Stimulated activated CD4-positive, alpha-beta T cell treated with anti-CD3 and anti-CD28 coated beads, Interleukin-2, amount 100 ng/mL, for 4 hours (primary cell): ENCODE measurements around the gene FUT1.
"Not testable (repeated sequence)": the region's sequence is repeated elsewhere in the genome, so short reads cannot be mapped to it uniquely, and the experiment has no call there.

Source experiments
- DNase-seq: peaks from one replicate; pipeline ENCODE4 v3.0.0-alpha.2; 2020; ENCODE audit warnings: low read depth

Gene FUT1

GRCh38 chr19:48768994-48769713, 16.7 kb upstream of the FUT1 start:
- no peak for DNase-seq

- DNase-seq = not testable (repeated sequence)
These were observed 15.8 kb upstream of the FUT1 start for GRCh38 chr19:48768171-48768753.

GRCh38 chr19:48765816-48766215, 13.4 kb upstream of the FUT1 start:
- not testable (repeated sequence) for DNase-seq

GRCh38 chr19:48760504-48761205, 8.2 kb upstream of the FUT1 start:
- DNase-seq = no peak

GRCh38 chr19:48757741-48758144, 5.3 kb upstream of the FUT1 start:
- DNase-seq = no peak

- DNase-seq = no peak
These were observed 4.7 kb upstream of the FUT1 start for GRCh38 chr19:48757089-48757675.

- DNase-seq = no peak
These were observed 4.2 kb upstream of the FUT1 start for GRCh38 chr19:48756686-48757085.

GRCh38 chr19:48756212-48756611, 3.8 kb upstream of the FUT1 start:
- no peak for DNase-seq

- no peak for DNase-seq
These were observed 3.3 kb upstream of the FUT1 start for GRCh38 chr19:48755787-48756186.

GRCh38 chr19:48755084-48755641, 2.7 kb upstream of the FUT1 start, which contains the start of gene FGF21:
TSS of gene FGF21 (plus strand) at chr19:48755524. CDS start at chr19:48756237, 713 bp downstream.
- no peak for DNase-seq

GRCh38 chr19:48751845-48752495, 471 bp downstream of the FUT1 start:
- DNase-seq = no peak

- DNase-seq = no peak
These were observed 1.5 kb downstream of the FUT1 start for GRCh38 chr19:48750771-48751504.

- DNase-seq = no peak
These were observed 2.1 kb downstream of the FUT1 start for GRCh38 chr19:48750351-48750750.

GRCh38 chr19:48749571-48750198, 2.8 kb downstream of the FUT1 start:
- no peak for DNase-seq

GRCh38 chr19:48746738-48747575, 5.5 kb downstream of the FUT1 start, which contains the start of gene IZUMO1:
TSS of gene IZUMO1 (minus strand) at chr19:48746909. CDS start at chr19:48745859, 1,050 bp downstream.
- DNase-seq = peak; percentile 22

GRCh38 chr19:48746110-48746509, 6.3 kb downstream of the FUT1 start:
- no peak for DNase-seq

GRCh38 chr19:48745208-48745995, 7.0 kb downstream of the FUT1 start:
- peak; percentile 27 for DNase-seq

- no peak for DNase-seq
These were observed 10.3 kb downstream of the FUT1 start for GRCh38 chr19:48742096-48742495.
